HG03354 (cell line): ENCODE data around the gene NSD1.
"Not testable (repeated sequence)": the region's sequence is repeated elsewhere in the genome, so short reads cannot be mapped to it uniquely, and the experiment has no call there.

ENCODE experiments used
- ATAC-seq: cut with Tn5 transposase; IDR thresholded peaks from one replicate; pipeline ENCODE4 v1.9.1; 2021; ENCODE audit warnings: mild to moderate bottlenecking; ENCODE audit not compliant: unreplicated experiment, poor library complexity, severe bottlenecking

The NSD1 gene

DNA sequence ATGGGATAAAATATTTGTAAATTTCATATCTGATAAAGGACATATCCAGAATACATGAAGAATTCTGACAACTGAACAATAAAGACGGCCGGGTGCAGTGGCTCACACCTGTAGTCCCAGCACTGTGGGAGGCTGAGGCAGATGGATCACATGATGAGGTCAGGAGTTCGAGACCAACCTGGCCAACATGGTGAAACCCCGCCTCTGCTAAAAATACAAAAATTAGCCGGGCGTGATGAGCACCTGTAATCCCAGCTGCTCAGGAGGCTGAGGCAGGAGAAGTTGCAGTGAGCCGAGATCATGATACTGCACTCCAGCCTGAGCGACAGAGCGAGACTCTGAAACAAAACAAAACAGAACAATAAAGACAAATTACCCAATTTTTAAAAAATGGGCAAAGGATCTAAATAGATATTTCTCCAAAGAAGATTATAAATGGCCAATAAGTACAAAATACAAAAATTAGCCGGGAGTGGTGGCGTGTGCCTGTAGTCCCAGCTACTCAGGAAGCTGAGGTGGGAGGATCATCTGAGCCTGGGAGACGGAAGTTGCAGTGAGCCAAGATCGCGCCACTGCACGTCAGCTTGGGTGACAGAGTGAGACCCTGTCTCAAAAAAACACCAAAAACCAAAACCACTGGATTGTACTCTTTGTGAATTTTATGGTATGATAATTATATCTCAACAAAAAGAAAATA is 9.6 kb upstream of the NSD1 start:
- no peak for ATAC-seq

- no peak for ATAC-seq
These were observed 9.0 kb upstream of the NSD1 start for GRCh38 chr5:177124486-177124991.

DNA sequence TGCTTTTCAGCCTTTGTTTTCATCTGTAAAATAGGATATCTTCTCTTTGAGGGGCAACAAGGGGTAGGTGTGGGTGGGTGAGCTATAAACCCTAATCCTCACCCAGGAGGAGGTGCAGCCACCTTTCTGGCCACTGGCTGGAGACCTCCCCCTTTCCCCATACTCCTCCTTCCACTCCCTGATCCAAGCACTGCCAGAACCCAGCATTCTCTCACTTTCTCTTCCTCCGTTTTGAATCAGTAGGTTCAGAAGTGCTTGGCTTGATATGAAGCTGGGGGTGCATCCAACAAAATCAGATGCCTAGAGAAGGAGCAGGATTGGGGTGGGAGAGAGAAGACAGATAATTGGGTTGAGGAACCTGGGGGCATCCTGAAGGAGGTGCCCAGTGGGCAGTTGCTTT is 6.8 kb upstream of the NSD1 start:
- ATAC-seq = no peak

- no peak for ATAC-seq
These were observed 5.0 kb upstream of the NSD1 start for GRCh38 chr5:177128551-177128981.

- ATAC-seq = no peak
These were observed 3.2 kb upstream of the NSD1 start for GRCh38 chr5:177130211-177131018.

- ATAC-seq = no peak
These were observed 2.6 kb upstream of the NSD1 start for GRCh38 chr5:177131019-177131320.

- ATAC-seq = no peak
These were observed 2.0 kb upstream of the NSD1 start for GRCh38 chr5:177131352-177132135.

- peak; percentile 19 for ATAC-seq
These were observed 1.2 kb upstream of the NSD1 start for GRCh38 chr5:177132136-177133095.

GRCh38 chr5:177133853-177134696 is 502 bp downstream of the NSD1 start:
- peak; percentile 34 for ATAC-seq

GRCh38 chr5:177134697-177135225 is 1.2 kb downstream of the NSD1 start:
- ATAC-seq = no peak

DNA sequence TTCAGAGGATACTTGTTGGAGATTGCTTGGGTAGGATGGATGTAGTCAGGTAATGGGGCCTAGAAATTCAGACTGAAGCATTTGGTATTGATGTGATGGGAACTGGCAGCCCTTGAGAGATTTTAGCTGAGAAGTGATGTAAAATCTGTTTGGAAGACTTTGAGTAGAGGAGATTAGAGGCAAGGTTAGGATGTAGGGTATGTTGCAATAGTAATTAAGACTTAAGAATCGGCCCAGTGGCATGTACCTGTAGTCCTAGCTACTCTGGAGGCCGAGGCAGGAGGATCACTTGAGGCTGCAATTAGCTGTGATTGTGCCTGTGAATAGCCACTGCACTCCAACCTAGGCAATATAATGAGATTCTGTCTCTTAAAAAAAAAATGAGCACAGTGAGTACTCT is 6.7 kb downstream of the NSD1 start:
- ATAC-seq = no peak

DNA sequence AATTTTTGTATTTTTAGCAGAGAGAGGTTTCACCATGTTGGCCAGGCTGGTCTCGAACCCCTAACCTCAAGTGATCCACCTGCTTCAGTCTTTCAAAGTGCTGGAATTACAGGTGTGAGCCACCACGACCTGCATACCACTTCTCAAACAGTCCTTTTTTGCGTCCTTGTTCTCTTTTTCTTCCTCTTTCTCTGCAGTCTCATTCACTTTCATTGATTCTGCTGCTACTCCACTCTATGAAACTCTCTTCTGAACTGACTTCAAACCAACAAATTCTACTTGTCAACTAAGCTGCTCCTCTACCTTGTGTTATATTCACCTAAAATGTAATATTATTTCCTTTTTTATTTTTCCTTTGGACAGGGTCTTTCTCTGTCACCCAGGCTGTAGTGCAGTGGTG is 7.9 kb downstream of the NSD1 start:
- ATAC-seq = no peak

GRCh38 chr5:177142098-177142611 is 8.6 kb downstream of the NSD1 start:
- no peak for ATAC-seq

DNA sequence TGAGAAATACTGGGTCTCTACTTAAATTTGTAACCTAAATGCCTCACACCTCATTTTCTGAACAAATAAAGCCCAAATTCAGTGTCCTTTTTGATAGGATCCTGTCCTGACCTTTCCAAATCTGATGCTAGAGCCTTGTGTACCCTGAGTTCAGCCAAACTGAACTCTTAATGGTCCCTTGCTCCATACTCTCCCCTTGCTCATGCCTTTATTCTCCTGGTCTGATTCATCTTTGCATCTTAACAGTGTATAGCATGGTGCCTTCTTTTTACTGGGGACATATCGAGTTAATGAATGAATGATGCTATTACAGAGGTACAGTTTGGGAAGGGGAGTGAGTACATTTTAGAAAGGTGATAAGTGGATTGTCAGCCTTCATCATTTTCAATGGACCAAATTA is 9.2 kb downstream of the NSD1 start:
- ATAC-seq = no peak

GRCh38 chr5:177146891-177147638 is 13.5 kb downstream of the NSD1 start:
- no peak for ATAC-seq

DNA sequence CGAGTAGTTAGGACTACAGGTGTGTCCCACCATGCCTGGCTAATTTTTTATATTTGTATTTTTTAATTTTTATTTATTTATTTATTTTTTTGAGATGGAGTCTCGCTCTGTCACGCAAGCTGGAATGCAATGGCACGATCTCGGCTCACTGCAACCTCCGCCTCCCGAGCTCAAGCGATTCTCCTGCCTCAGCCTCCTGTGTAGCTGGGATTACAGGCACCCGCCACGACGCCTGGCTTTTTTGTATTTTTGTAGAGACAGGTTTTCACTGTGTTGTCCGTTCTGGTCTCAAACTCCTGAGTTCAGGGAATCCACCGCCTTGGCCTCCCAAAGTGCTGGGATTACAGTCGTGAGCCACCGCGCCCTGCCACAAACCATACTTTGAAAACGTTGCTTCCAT is 16.5 kb downstream of the NSD1 start:
- ATAC-seq = not testable (repeated sequence)

- no peak for ATAC-seq
These were observed 20.6 kb downstream of the NSD1 start for GRCh38 chr5:177154003-177154643.
